Loucy (cell line): ENCODE measurements around the gene SDHA.

ENCODE experiments used
- CTCF ChIP-seq: fragments of 200-600 bp; sonication (generic); conservative IDR thresholded peaks from 2 replicates; pipeline ENCODE4 v1.5.1; 2014; ENCODE audit warnings: mild to moderate bottlenecking, antibody characterized with exemption, low read length
- EZH2phosphoT487 ChIP-seq: fragments of 200-600 bp; IDR thresholded peaks from 2 replicates; pipeline ENCODE4 v1.6.1; 2018; ENCODE audit warnings: antibody characterized with exemption, mild to moderate bottlenecking, moderate library complexity, borderline replicate concordance

- TF ChIP-seq CTCF (no peak), EZH2phosphoT487 (no peak)
Measured at GRCh38 chr5:298737-299125, 80.6 kb downstream of the SDHA start.
